ENCODE data around the gene KCNK2. TPM values are rescaled to one million over a fixed set of nuclear protein-coding genes. Genes with fewer than 3 reads are reported as not detected.

Gene KCNK2
- 5.8 to 7.4 TPM (median 6.5 TPM) in 3 replicates for total RNA-seq

DNA sequence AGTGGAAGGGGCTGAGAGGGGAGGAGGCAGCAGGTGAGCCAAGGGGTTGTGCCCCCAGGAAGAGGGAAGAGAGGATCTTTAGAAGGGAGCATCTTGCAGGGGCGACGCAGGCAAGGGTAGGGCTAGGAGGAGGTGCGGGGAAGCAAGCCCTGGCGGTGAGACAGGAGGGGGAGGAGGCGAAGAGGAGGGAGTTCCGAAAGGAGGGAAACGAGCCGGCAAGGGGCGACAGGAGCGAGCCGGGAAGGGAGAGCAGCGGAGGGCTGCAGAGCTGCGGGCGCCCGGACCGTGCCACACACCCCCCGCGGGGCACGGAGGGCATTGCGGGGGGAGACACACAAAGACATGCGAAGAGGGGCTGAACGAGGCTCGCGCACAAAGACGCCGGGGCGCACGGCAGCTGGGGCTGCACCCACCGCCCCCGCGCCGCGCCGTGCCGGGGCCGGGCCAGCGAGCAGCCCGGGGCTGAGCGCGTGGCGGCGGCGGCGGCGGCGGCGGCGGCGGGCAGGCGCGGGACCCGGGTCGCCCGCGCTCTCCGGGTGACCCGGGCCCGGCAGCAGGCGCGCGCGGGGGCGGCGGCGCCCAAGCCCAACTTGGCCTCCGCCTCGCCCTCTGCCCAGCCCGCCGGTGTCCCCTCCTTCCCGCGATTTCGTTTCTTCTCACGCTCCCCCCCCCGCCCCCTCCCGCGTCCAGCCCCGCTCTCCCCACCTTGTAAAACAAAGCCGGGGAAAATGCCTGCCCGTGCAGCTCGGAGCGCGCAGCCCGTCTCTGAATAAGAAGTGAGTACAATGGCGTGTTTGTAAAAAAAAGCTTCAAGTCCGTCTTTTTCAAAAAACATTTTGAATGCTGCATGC lies at the start of gene KCNK2:
KCNK2 (plus strand) TSS at position 206 of the 851 bp plus-strand sequence. CDS start 649 bp downstream, outside the sequence.
- peak within 1 kb of the TSS; percentile 80 for H3K4me3 Mint-ChIP-seq
- H3K4me1 Mint-ChIP-seq: peaks cover 20% of the 10 kb centered on the region
- peak in 1 of 2 experiments; percentile 54 for DNase-seq (ENCODE audit: low spot score in 2 of 2, unreplicated experiment in 2 of 2)
- peaks cover 88% of the 10 kb centered on the region for H3K27me3 Mint-ChIP-seq (ENCODE audit: low read depth)
- H3K27ac Mint-ChIP-seq: no peak within 1 kb of the TSS
- no peak for TF ChIP-seq CTCF (IDR thresholded peaks at IDR 0.05; ENCODE audit: unreplicated experiment)
- H3K9me3 Mint-ChIP-seq: no peaks in the 10 kb centered on the region
- no peaks in the 10 kb centered on the region for H3K36me3 Mint-ChIP-seq

DNA sequence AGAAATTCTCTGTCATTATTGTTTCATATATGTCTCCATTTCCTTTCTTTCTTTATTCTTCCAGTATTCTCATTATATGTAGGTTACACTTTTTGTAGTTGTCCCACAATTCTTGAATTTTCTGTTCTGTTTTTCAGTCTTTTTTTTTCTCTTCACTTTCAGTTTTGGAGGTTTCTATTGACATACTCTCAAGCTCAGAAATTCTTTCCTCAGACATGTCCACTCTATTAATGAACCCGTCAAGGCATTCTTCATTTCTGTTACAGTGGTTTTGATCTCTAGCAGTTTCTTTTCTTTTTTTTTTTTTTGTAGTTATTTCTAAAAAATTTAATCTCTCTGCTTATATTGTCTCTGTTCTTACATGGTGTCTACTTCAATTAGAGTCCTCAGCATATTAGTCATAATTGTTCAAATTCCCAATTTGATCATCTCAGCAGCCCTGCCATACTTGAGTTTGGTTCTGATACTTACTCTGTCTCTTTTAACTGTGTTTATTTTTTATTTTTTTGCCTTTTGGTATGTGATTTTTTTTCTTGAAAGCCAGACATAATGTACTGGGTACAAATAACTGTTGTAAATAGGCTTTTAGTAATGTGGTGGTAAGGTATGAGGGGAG lies 49.5 kb upstream of the KCNK2 start:
- H3K9me3 Mint-ChIP-seq: no peaks in the 10 kb centered on the region
- DNase-seq (ENCODE audit: low spot score in 2 of 2, unreplicated experiment in 2 of 2): no peak
- H3K27ac Mint-ChIP-seq: no peak overlapping the region
- no peak overlapping the region for H3K4me3 Mint-ChIP-seq
- H3K4me1 Mint-ChIP-seq: no peaks in the 10 kb centered on the region
- H3K27me3 Mint-ChIP-seq (ENCODE audit: low read depth): peaks cover 43% of the 10 kb centered on the region
- no peaks in the 10 kb centered on the region for H3K36me3 Mint-ChIP-seq
- TF ChIP-seq CTCF (IDR thresholded peaks at IDR 0.05; ENCODE audit: unreplicated experiment): no peak

DNA sequence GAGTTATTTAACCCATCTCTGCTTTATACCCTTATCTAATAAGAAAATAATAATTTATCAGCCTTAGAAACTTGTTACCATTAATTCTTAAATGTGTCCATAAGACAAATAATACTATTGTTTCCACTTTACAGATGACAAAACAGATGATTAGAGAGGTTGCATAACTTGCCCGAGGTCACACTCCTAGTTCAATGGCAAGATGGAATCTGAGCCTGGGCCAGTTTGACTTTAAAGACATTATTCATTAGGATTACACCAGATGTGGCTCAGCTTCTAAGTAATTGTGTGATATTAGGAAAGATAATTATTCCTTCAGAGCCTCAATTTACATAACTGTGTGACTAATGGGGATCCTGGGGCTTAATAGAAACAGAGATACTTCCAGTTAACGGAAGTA lies 42.3 kb upstream of the KCNK2 start:
- Mint-ChIP-seq H3K27me3 (ENCODE audit: low read depth) (peaks cover 20% of the 10 kb centered on the region), H3K4me1 (no peaks in the 10 kb centered on the region), H3K27ac (no peak overlapping the region), H3K4me3 (no peak overlapping the region), H3K9me3 (peaks cover 9% of the 10 kb centered on the region), H3K36me3 (no peaks in the 10 kb centered on the region)
- TF ChIP-seq CTCF (IDR thresholded peaks at IDR 0.05; ENCODE audit: unreplicated experiment): no peak
- DNase-seq (ENCODE audit: low spot score in 2 of 2, unreplicated experiment in 2 of 2): no peak

GRCh38 chr1:215043401-215043800 lies 39.1 kb upstream of the KCNK2 start:
- no peak for TF ChIP-seq CTCF (IDR thresholded peaks at IDR 0.05; ENCODE audit: unreplicated experiment)
- no peak overlapping the region for H3K4me3 Mint-ChIP-seq

DNA sequence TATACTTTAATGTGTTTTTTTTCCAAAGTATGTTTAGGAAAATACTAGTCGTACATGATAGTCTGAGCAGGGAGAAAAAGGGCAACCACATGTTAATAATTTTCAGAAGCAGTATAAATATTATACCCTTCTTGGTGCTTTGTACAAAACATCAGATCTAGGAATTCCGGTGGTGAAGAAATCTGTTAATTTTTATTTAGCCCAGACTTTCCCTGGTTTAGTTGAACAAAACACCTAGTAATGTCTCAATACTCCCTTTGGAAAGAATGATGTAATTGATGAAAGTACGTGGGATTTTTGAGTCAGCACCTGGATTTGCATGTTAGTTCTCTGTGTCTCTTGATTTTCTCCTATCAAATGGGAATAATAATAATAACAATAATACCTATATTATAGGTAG lies 38.4 kb upstream of the KCNK2 start:
- no peaks in the 10 kb centered on the region for H3K36me3 Mint-ChIP-seq
- H3K9me3 Mint-ChIP-seq: peaks cover 9% of the 10 kb centered on the region
- no peak for DNase-seq (ENCODE audit: low spot score in 2 of 2, unreplicated experiment in 2 of 2)
- no peak for TF ChIP-seq CTCF (IDR thresholded peaks at IDR 0.05; ENCODE audit: unreplicated experiment)
- no peak overlapping the region for H3K27ac Mint-ChIP-seq
- H3K4me1 Mint-ChIP-seq: no peaks in the 10 kb centered on the region
- no peak overlapping the region for H3K4me3 Mint-ChIP-seq
- no peaks in the 10 kb centered on the region for H3K27me3 Mint-ChIP-seq (ENCODE audit: low read depth)

More at GRCh38 chr1:215043401-215043800, 39.1 kb upstream of the KCNK2 start:
- Mint-ChIP-seq H3K27me3 (ENCODE audit: low read depth) (peaks cover 3% of the 10 kb centered on the region), H3K9me3 (peaks cover 9% of the 10 kb centered on the region), H3K27ac (no peak overlapping the region), H3K36me3 (no peaks in the 10 kb centered on the region), H3K4me1 (no peaks in the 10 kb centered on the region)
- DNase-seq (ENCODE audit: low spot score in 2 of 2, unreplicated experiment in 2 of 2): no peak
